IPS-NIHi11 (cell line): ENCODE data around the gene ID3.

Source experiments
- DNase-seq: peaks from one replicate; pipeline ENCODE4 v3.0.0; 2012; ENCODE audit warnings: mixed read lengths, low spot score

Gene ID3, protein sequence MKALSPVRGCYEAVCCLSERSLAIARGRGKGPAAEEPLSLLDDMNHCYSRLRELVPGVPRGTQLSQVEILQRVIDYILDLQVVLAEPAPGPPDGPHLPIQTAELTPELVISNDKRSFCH

DNA sequence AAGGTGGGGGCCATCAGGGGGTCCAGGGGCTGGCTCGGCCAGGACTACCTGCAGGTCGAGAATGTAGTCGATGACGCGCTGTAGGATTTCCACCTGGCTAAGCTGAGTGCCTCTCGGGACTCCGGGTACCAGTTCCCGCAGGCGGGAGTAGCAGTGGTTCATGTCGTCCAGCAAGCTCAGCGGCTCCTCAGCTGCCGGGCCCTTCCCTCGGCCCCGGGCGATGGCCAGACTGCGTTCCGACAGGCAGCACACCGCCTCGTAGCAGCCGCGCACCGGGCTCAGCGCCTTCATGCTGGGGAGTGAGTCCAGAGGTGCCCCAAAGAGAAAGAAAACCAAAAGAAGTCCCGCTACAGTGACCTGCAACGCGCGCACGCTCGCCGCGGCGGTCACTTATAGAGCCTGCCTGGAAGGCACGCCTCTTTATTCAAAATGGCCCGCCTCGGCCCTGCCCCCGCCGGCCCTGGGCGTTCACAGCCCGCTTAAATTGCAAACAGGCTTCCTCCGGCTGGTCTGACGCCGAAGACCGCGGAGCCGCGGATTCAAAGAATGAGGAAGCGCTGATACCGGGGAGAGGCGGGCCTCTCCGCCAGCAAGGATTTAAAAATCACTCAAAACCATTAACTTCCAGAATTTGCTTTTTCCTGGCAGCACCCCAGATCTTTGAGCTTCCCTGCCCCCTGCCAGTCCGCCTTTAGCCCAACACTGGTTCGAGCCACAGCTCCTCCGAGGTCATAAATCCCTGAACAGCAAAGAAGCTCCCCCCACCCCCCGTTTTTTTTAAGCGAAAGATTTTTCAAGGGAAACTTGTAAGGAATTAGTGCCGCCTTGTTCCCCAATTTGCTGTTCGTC is at the start of gene ID3:
Gene ID3 (minus strand): TSS at position 366 of the 849 bp plus-strand sequence. CDS start 75 bp downstream, at position 291.
- peak; percentile 78 for DNase-seq

DNA sequence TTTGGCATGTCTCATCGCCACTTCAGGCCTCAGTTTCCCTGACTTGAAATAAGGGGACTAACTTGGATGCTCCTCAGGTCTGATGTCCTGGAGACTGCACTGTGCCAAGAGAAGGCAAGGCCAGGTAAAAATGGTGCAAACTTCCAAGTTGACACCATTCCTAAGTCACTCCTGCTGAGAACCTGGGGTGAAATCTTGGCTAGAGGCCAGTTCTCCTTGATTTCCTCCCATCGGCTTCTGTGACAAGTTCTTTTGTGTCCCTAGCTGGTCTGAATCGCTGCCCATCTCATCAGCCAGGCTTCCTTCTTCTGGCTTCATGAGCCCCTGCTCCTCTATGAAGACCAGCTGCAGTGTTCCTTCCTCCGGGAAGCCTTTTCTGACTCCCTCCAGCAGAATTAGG is 48.6 kb upstream of the ID3 start:
- no peak for DNase-seq

DNA sequence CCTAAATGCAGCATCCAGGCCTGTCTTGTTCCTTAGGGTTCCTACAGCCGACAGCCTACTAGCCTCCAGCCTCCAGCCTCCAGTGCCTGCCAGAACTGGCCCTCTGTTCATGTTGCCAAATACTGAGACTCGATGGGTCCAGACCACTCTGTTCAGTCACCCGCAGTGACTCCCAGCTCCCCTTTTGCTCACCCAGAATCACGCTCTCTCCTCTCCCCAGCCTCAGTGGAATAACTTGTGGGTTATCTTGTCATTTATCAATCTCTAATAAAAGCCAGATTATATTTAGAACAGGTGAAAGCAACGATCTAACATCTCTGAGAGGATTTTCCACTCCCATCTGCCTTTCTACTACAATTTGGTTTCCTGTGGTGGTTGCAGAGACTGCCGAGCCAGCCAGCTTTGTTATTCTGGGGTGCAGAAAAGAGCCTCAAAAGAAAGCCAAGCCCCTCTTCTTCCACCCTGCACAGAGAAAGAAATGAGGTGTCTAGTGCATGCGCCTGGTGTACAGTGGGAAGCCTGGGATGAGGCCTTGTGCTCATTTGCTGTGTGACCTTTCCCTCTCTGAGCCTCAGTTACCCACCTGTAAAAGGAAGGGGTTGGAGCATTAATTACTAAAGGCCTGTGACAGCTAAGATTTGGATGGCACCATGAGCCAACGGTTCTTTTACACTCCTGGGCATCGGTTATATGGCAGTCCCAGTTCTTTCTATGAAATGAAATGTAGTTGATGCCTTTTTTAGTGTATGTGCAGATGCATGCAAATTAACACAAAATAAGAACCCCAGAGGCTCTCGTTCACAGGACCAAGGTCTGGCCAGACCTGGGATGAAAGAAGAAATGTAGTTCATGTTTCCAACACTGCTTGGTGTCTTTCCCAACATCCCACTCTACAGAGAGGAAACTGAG is 42.9 kb upstream of the ID3 start:
- no peak for DNase-seq

DNA sequence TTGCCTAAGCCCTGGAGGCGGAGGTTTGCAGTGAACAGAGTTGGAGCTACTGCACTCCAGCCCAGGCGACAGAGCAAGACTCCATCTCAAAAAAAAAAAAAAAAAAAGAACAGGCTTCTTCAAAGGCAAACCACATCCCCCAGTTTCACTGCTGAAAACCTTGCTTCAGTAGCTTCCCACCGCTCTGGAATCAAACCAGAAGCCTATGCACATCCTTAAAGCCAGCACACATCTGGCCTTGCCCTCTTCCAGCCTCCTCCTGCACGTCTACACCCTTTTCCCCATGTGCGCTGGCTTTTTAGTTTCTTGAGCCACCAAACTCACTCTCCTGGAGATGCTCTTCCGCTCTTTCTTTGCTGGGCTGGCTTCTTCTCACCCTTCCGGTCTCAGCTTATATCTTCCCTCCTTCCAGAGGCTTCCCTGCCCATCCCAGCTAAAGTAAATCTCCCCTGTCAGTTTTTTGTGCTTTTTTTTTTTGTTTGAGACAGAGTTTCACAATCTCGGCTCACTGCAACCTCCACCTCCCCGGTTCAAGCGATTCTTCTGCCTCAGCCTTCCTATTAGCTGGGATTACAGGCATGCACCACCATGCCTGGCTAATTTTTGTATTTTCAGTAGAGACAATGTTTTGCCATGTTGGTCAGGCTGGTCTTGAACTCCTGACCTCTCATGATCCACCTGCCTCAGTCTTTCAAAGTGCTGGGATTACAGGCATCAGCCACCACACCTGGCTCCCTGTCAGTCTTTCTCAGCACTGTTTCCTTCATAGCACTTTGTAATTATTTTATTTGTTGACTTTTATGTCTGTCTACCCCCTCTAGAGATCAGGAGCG is 42.0 kb upstream of the ID3 start:
- DNase-seq, result no peak

DNA sequence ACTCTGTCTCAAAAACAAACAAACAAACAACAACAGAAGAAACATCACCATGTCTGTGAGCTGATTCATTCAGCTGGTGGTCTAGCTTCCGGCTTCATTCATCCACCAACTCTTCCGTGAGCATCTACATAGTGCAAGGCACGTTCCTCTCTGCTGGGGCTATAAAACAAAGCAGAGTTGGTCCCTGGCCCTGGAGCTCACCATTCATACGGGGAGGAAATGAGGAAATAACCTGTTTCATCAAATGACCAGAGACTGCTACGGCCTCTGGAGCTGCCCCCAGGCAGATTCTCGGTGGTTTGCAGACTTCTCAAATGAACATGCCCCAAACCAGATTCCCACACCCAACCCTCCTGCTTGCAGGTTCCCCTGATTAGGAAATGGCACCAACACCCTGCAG is 41.0 kb upstream of the ID3 start:
- no peak for DNase-seq

DNA sequence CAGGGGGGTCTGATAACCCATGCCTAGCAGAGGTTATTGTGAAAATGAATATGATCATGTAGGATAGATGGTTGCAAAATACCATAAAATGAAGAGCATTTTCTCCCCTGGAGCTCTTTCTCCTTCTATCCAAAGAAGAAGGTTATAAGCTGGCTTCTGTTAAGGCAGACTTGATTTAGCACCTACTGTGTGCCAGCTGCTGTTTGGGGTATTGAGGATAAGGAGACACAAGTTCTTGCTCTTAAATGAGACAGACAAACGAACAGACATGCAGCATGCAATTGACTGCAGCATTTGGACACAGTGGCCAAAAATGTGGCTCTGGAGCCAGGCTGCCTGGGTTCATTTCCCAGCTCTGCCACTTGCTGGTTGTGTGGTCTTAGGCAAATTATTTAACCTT is 39.8 kb upstream of the ID3 start:
- DNase-seq, result no peak

DNA sequence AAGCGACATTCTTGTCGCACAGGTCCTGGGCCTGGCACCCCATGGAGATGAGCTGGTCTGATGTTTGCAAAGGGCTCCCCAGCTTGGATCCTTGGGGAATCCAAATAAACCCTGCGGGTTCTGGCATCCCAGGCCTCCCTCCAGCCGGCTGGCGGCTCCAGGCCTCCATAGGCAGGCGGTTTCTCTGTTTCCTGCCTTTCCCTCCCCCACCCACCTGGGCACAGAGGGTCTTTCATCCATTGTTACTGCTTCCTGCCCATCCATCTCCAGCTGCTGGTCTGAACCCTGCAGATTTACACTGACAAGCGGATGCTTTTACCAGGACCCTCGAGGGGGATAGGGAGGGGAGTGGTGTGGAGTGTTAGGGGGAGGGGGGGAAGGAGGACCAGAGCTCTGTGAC is 39.1 kb upstream of the ID3 start:
- peak; percentile 79 for DNase-seq

DNA sequence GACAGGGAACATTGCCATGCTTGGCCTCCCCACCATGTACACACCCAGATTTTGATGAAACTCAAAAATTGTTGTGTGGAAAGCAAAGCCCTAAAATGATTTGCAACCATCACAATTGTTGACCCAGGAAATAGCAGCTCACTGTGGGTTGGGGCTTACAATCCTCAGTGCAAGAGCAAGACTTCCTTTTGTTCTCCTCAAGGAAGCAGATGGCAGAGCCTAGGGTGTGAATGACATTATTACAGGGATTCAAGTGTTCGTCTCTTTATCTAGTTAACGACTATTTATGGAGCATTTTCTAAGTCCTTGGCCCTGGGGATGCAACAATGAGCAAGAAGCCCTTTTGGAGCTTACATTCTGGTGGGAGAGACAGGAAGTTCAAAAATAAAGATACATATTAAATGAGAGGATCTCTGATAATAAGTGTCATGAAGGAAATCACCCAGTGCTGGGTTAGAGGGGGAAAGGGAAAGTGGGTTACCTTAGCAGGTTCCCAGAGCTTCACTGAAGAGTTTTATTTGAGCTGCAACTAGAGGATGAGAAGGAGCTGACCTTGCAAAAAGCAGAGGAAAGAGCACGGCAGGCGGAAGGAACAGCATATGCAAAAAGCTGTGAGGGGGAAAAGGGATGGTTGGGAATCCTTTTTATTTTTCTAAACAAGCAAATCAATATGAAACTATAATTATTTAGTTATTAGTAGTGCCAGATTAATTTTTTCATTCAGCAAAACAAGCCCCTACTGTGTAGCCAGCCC is 38.5 kb upstream of the ID3 start:
- DNase-seq, result no peak

DNA sequence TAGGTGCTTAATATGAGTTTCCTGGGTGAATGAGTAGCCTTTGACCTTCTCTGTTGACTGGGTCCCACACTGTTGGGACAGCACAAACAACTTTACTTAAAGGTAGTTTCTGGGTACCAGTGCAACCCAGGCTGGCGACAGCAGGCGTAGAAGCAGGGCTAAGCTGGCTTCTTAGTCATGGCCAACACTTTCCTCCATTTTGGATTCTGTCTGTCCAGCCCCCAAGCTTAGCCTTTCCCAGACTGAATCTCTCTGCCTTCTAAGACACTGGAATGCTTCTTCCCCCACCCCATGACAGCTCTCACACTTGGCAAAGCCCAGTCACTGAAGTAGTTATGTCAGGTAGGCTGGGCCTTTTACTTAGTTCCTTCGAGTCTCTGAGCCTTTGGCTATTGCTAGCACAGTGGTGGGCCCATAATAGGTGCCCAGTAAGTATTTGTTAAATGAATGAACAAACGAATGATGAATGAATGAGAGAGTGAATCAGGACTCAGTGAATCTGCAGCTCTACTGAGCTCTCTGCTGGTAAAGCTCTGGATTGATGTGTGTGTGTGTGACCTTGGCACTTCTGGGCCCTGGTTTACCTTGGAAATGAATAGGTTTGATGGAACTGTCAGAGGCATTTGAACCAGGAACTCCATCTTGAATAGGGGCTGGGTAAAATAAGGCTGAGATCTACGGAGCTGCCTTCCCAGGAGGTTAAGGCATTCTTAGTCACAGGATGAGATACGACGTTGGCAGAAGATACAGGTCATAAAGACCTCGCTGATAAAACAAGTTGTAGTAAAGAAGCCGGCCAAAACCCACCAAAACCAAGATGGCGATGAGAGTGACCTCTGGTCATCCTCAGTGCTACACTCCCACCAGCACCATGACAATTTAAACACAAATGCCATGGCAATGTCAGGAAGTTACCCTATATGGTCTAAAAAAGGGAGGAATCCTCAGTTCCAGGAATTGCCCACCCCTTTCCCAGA is 37.4 kb upstream of the ID3 start:
- DNase-seq, result no peak

DNA sequence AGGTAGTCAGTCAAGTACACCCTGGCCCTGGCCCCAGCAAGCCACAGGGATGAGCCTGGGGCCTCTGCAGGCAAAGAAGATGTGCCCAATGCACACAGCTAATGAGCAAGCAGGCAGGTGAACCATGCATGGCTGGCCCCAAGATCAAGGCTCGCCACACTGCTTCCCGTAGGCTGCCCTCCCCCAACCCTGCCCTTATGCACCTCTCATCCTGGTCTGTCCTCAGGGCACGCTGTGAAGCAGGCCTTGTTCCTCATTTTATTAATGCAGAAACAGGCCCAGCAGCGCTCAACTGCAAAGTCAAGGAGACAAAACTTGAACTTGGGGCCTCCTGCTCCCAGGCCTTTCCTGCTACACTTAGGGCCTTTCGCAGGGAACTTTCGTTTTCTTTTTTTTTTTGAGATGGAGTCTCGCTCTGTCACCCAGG is 35.6 kb upstream of the ID3 start:
- DNase-seq, result no peak

DNA sequence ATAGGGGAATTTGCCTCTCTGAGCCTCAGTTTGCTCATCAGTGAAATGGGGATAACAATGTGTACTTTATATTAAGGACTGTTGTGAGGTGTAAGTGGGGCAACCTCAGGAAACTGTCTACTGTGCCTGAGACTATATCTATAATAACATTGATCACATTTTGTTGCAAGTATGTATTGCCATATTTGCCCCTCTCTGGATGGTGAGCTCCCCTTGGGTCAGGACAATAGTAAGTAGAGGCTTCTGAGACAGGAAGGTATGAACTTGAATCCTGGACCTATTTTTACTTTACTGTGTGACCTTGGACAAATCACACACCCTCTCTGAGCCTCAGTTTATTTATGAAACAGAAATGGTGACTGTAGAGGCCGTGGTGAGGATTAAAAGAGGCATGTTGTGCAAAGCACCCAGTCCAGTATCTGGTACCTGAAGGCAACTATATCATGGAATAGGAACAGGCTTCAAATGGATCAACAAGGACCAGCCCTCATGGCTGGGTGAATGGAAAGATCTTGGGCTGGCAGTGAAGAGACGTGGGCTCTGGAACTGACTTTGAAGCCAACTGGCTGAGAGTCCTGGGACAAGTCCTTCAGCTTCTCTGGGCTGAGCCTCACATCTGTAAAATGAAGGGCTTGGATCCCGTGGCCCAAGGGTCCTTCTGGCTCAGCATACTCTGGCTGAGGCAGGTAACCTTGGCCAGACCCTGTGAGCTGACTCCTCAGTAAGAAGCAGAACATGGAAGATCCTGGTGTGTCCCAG is 35.0 kb upstream of the ID3 start:
- no peak for DNase-seq

DNA sequence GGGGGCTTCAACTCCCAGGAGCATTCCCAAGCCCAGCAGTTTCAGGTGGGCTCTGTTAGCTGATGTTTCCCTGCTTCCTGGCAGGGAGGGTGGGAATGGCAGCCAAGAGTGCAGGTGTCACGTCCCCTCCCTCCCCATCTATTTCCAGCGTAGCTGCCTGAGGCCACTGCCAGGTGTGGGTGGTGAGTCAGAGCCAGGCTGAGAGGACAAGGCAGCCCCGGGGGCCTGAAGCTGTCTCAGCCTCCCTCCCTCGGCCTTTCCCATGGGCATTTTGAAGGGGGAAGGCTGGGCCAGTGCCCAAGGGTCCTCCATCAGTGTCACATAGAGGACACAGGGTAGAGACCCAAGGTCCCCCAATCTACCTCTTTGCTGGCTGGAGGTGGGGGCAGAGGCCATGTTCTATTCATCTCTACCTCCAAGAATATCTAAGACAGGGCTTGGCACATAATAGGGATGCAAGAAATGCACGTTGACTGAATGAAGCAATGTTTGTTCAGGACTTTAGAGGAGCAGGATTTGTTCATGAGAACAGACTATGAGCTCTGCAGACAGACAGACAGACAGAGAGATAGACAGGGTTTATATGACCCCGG is 34.4 kb upstream of the ID3 start:
- no peak for DNase-seq

DNA sequence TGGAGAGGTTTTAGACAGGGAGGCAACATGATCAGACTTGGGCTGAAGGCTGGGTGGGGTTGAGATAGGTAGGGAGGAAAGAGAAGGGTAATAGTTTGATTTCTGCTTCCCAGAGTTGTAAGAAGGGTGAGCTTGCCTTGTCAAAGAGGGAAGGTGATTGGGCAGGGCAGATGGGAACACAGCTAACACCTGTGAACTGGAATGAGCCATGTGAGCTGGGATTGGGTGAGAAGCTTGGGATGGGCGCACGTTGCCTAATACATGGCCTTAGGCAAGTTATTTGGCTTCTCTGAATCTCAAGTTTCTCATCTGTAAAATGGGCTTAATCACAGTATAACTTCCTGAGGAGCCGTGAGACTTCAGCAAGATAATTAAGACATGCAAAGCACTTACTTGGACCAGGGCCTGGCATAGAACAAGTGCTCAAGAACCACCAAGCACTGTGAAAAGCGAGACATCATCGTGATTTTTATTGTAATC is 33.8 kb upstream of the ID3 start:
- DNase-seq, result no peak

DNA sequence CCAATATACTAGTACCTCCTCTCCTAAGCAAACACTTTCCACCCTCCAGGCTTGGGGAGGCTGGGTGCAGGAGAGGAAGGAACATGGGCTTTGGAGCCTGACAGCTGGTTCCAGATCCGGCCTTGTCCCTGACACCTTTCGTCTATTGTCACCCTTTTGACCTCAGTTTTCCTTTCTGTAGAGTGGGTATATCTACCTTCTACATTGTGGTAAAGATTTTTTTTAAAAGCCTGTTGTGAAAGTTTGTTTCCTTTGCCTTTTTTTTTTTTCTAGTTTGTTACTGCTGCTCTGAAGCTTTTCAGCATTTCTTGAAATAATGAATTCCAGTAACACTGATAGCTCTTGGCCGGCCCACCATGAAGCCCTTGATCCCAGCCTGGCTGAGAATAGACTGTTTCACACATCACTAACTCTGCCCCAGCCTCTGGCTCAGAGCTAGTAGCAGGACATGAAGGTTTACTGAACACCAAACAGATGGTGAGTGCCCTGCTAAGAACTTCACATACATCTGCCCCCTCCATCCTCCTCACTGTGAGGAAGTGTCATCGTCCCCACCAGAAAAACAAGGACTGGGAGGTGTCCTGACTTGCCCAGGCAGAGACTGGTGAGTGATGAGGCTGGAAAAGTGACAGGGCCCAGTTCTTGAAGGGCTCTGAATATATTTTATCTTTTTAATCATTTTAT is 33.0 kb upstream of the ID3 start:
- no peak for DNase-seq

DNA sequence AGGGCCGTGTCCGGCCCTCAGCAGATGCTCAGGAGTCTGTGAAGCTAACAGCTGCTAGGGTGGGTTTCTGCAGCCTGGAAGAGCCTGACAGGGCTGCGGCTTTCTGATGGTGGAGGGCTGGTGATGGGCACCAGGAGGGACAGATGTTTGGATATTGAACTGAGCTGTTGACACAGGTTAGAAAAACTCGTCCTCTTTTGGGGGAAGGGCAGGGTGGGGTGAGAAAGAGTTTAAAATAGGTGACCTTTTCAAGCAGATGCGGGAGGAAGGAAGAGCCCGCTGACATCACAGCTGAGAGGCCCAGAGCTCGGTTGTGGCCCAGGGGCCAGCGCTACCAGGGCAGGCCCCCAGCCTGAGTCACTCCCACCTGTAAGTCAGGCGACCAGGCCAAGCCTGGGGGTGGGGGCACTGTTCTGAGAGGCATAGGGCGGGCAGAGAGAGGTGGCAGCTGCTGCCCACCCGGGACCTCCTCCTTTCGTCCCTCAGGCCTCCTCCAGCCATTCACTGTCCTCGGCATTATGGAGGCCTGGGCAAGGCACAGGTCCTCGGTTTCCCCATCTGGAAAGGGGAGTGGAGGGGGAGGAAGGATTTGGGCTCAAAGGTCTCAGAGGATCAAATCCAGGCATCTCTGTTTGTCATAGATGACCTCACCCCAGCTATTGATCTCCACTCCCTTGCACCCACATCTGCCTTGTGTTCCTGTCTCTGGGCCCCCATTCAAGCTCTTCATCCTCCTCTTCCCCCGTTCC is 32.3 kb upstream of the ID3 start:
- DNase-seq, result no peak

DNA sequence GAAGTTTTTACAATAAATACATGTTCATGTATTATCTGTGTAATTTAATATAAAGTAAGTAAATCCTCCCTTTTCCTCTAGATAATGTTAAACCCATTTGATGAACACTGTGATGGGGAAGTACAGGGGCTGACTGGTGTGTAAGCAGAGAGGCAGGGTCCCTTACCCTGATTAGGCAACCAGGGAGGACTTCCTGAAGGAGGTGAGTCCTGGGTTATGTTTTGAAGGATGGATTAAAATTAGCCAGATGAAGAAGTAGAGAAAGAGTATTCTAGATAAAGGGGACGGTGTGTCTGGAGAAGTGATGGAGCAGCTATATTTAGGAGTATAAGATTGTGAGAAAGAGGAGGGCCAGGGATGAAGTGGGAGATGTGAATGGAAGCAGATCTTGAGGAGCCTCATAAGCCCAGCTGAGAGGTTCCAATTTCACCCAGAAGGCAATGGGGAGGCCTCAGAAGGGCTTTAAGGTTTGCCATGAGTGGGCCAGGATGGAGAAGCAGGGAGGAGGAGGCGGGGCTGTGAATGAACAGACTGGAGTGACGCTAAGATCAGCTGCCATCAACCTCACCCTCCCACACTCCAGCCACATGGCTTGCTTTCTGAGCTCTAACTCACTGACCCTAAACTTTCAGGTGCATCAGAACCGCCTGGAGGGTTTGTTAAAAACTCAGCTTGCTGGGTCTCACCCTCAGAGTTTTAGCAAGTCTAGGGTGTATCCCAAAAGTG is 30.9 kb upstream of the ID3 start:
- no peak for DNase-seq

DNA sequence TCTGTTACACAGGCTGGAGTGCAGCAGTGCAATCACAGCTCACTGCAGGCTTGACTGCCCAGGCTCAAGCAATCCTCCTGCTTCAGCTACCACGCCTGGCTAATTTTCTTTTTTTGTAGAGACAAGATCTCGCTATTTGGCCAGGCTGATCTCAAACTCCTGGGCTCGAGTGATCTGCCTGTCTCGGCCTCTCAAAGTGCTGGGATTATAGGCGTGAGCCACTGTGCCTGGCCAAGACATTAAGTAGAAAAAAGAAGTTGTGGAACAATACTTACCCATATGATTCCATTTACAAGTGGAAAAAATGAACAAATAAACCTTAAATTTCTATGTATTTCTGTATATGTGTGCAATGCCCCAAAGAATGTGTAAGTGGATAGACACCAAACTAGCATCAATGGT is 30.3 kb upstream of the ID3 start:
- no peak for DNase-seq
